ENCODE measurements around the gene MEGF11. TPM values are rescaled to one million over a fixed set of nuclear protein-coding genes. Genes with fewer than 3 reads are reported as not detected.

Gene MEGF11
- total RNA-seq, 1 experiment from 2014 or later = not detected

- no peaks in the 10 kb centered on the region for H4K20me1 ChIP-seq (ENCODE audit: insufficient read depth, low read depth, low read length)
- no peak for DNase-seq
- H3K79me2 ChIP-seq (ENCODE audit: low read length) = no peaks in the 10 kb centered on the region
Observed at GRCh38 chr15:65956899-65957298, 296.7 kb downstream of the MEGF11 start.

GRCh38 chr15:65956307-65956706 lies 297.2 kb downstream of the MEGF11 start:
- no peak overlapping the region for H3K4me3 ChIP-seq (ENCODE audit: low read length)
- H2AFZ ChIP-seq (ENCODE audit: low read length) = no peak overlapping the region
- no peak overlapping the region for H3K4me2 ChIP-seq (ENCODE audit: low read depth, low read length, poor library complexity, severe bottlenecking)
- H3K4me1 ChIP-seq (ENCODE audit: low read length) = peaks cover 3% of the 10 kb centered on the region
- H3K27me3 ChIP-seq (ENCODE audit: low read length) = no peaks in the 10 kb centered on the region
- no peaks in the 10 kb centered on the region for H3K36me3 ChIP-seq (ENCODE audit: insufficient read depth, low read length)
- no peaks in the 10 kb centered on the region for H3K9me2 ChIP-seq (replicated peaks; ENCODE audit: insufficient read depth, low read length)
- no peaks in the 10 kb centered on the region for H3K9me3 ChIP-seq (ENCODE audit: low read length)
- H3K27ac ChIP-seq (ENCODE audit: low read length) = no peak overlapping the region
- H3K79me2 ChIP-seq (ENCODE audit: low read length) = no peaks in the 10 kb centered on the region
- no peak for DNase-seq
- no peak overlapping the region for H3K9ac ChIP-seq (ENCODE audit: low read length)
- no peaks in the 10 kb centered on the region for H4K20me1 ChIP-seq (ENCODE audit: insufficient read depth, low read depth, low read length)

More at GRCh38 chr15:65956899-65957298, 296.7 kb downstream of the MEGF11 start:
- H3K4me1 ChIP-seq (ENCODE audit: low read length) = peaks cover 3% of the 10 kb centered on the region
- no peaks in the 10 kb centered on the region for H3K36me3 ChIP-seq (ENCODE audit: insufficient read depth, low read length)
- no peak overlapping the region for H3K27ac ChIP-seq (ENCODE audit: low read length)
- H3K27me3 ChIP-seq (ENCODE audit: low read length) = no peaks in the 10 kb centered on the region
- H3K9me2 ChIP-seq (replicated peaks; ENCODE audit: insufficient read depth, low read length) = no peaks in the 10 kb centered on the region
- no peak overlapping the region for H3K4me2 ChIP-seq (ENCODE audit: low read depth, low read length, poor library complexity, severe bottlenecking)
- H3K9ac ChIP-seq (ENCODE audit: low read length) = no peak overlapping the region
- no peaks in the 10 kb centered on the region for H3K9me3 ChIP-seq (ENCODE audit: low read length)
- no peak overlapping the region for H2AFZ ChIP-seq (ENCODE audit: low read length)
- no peak overlapping the region for H3K4me3 ChIP-seq (ENCODE audit: low read length)

GRCh38 chr15:65954289-65954741 lies 299.2 kb downstream of the MEGF11 start:
- no peak overlapping the region for H3K27ac ChIP-seq (ENCODE audit: low read length)
- no peaks in the 10 kb centered on the region for H3K36me3 ChIP-seq (ENCODE audit: insufficient read depth, low read length)
- H3K4me3 ChIP-seq (ENCODE audit: low read length) = no peak overlapping the region
- H3K4me2 ChIP-seq (ENCODE audit: low read depth, low read length, poor library complexity, severe bottlenecking) = no peak overlapping the region
- no peaks in the 10 kb centered on the region for H3K79me2 ChIP-seq (ENCODE audit: low read length)
- no peaks in the 10 kb centered on the region for H3K9me2 ChIP-seq (replicated peaks; ENCODE audit: insufficient read depth, low read length)
- no peaks in the 10 kb centered on the region for H3K27me3 ChIP-seq (ENCODE audit: low read length)
- H2AFZ ChIP-seq (ENCODE audit: low read length) = no peak overlapping the region
- no peaks in the 10 kb centered on the region for H3K9me3 ChIP-seq (ENCODE audit: low read length)
- H4K20me1 ChIP-seq (ENCODE audit: insufficient read depth, low read depth, low read length) = no peaks in the 10 kb centered on the region
- H3K4me1 ChIP-seq (ENCODE audit: low read length) = peaks cover 5% of the 10 kb centered on the region
- no peak overlapping the region for H3K9ac ChIP-seq (ENCODE audit: low read length)
- DNase-seq = no peak

GRCh38 chr15:65953622-65954021 lies 299.9 kb downstream of the MEGF11 start:
- no peak overlapping the region for H3K4me2 ChIP-seq (ENCODE audit: low read depth, low read length, poor library complexity, severe bottlenecking)
- no peaks in the 10 kb centered on the region for H3K9me2 ChIP-seq (replicated peaks; ENCODE audit: insufficient read depth, low read length)
- DNase-seq = no peak
- H4K20me1 ChIP-seq (ENCODE audit: insufficient read depth, low read depth, low read length) = no peaks in the 10 kb centered on the region
- no peaks in the 10 kb centered on the region for H3K79me2 ChIP-seq (ENCODE audit: low read length)
- H3K9ac ChIP-seq (ENCODE audit: low read length) = no peak overlapping the region
- no peak overlapping the region for H2AFZ ChIP-seq (ENCODE audit: low read length)
- H3K9me3 ChIP-seq (ENCODE audit: low read length) = no peaks in the 10 kb centered on the region
- no peak overlapping the region for H3K27ac ChIP-seq (ENCODE audit: low read length)
- H3K27me3 ChIP-seq (ENCODE audit: low read length) = no peaks in the 10 kb centered on the region
- H3K36me3 ChIP-seq (ENCODE audit: insufficient read depth, low read length) = no peaks in the 10 kb centered on the region
- H3K4me3 ChIP-seq (ENCODE audit: low read length) = no peak overlapping the region
- H3K4me1 ChIP-seq (ENCODE audit: low read length) = peaks cover 5% of the 10 kb centered on the region

GRCh38 chr15:65952391-65953053 lies 301.0 kb downstream of the MEGF11 start:
- Histone ChIP-seq H3K4me3 (ENCODE audit: low read length) (no peak overlapping the region), H3K9me3 (ENCODE audit: low read length) (no peaks in the 10 kb centered on the region), H3K27ac (ENCODE audit: low read length) (no peak overlapping the region), H3K27me3 (ENCODE audit: low read length) (no peaks in the 10 kb centered on the region), H3K4me2 (ENCODE audit: low read depth, low read length, poor library complexity, severe bottlenecking) (no peak overlapping the region), H3K36me3 (ENCODE audit: insufficient read depth, low read length) (no peaks in the 10 kb centered on the region), H3K9me2 (replicated peaks; ENCODE audit: insufficient read depth, low read length) (no peaks in the 10 kb centered on the region), H3K79me2 (ENCODE audit: low read length) (no peaks in the 10 kb centered on the region), H3K4me1 (ENCODE audit: low read length) (peaks cover 5% of the 10 kb centered on the region), H3K9ac (ENCODE audit: low read length) (no peak overlapping the region), H2AFZ (ENCODE audit: low read length) (no peak overlapping the region), H4K20me1 (ENCODE audit: insufficient read depth, low read depth, low read length) (no peaks in the 10 kb centered on the region)
- peak; percentile 55 for DNase-seq

GRCh38 chr15:65951007-65951406 lies 302.5 kb downstream of the MEGF11 start:
- no peaks in the 10 kb centered on the region for H4K20me1 ChIP-seq (ENCODE audit: insufficient read depth, low read depth, low read length)
- no peak overlapping the region for H2AFZ ChIP-seq (ENCODE audit: low read length)
- no peaks in the 10 kb centered on the region for H3K36me3 ChIP-seq (ENCODE audit: insufficient read depth, low read length)
- H3K79me2 ChIP-seq (ENCODE audit: low read length) = no peaks in the 10 kb centered on the region
- H3K9me3 ChIP-seq (ENCODE audit: low read length) = no peaks in the 10 kb centered on the region
- H3K27ac ChIP-seq (ENCODE audit: low read length) = no peak overlapping the region
- no peak overlapping the region for H3K9ac ChIP-seq (ENCODE audit: low read length)
- H3K9me2 ChIP-seq (replicated peaks; ENCODE audit: insufficient read depth, low read length) = no peaks in the 10 kb centered on the region
- H3K4me1 ChIP-seq (ENCODE audit: low read length) = peaks cover 5% of the 10 kb centered on the region
- no peak for DNase-seq
- no peaks in the 10 kb centered on the region for H3K27me3 ChIP-seq (ENCODE audit: low read length)
- H3K4me2 ChIP-seq (ENCODE audit: low read depth, low read length, poor library complexity, severe bottlenecking) = no peak overlapping the region
- no peak overlapping the region for H3K4me3 ChIP-seq (ENCODE audit: low read length)

GRCh38 chr15:65949491-65949890 lies 304.1 kb downstream of the MEGF11 start:
- Histone ChIP-seq H3K9me2 (replicated peaks; ENCODE audit: insufficient read depth, low read length) (no peaks in the 10 kb centered on the region), H3K27ac (ENCODE audit: low read length) (no peak overlapping the region), H2AFZ (ENCODE audit: low read length) (no peak overlapping the region), H3K4me3 (ENCODE audit: low read length) (no peak overlapping the region), H3K4me1 (ENCODE audit: low read length) (peaks cover 5% of the 10 kb centered on the region), H3K9ac (ENCODE audit: low read length) (no peak overlapping the region), H3K79me2 (ENCODE audit: low read length) (no peaks in the 10 kb centered on the region), H3K36me3 (ENCODE audit: insufficient read depth, low read length) (no peaks in the 10 kb centered on the region), H4K20me1 (ENCODE audit: insufficient read depth, low read depth, low read length) (no peaks in the 10 kb centered on the region), H3K4me2 (ENCODE audit: low read depth, low read length, poor library complexity, severe bottlenecking) (no peak overlapping the region), H3K27me3 (ENCODE audit: low read length) (no peaks in the 10 kb centered on the region), H3K9me3 (ENCODE audit: low read length) (no peaks in the 10 kb centered on the region)
- no peak for DNase-seq

- Histone ChIP-seq H3K9me3 (ENCODE audit: low read length) (no peaks in the 10 kb centered on the region), H3K27me3 (ENCODE audit: low read length) (no peaks in the 10 kb centered on the region), H3K79me2 (ENCODE audit: low read length) (no peaks in the 10 kb centered on the region), H2AFZ (ENCODE audit: low read length) (no peak overlapping the region), H4K20me1 (ENCODE audit: insufficient read depth, low read depth, low read length) (no peaks in the 10 kb centered on the region), H3K9me2 (replicated peaks; ENCODE audit: insufficient read depth, low read length) (no peaks in the 10 kb centered on the region), H3K4me2 (ENCODE audit: low read depth, low read length, poor library complexity, severe bottlenecking) (no peak overlapping the region), H3K4me1 (ENCODE audit: low read length) (peaks cover 2% of the 10 kb centered on the region; the same call in 1 of the 2 replicates), H3K36me3 (ENCODE audit: insufficient read depth, low read length) (no peaks in the 10 kb centered on the region), H3K9ac (ENCODE audit: low read length) (no peak overlapping the region), H3K4me3 (ENCODE audit: low read length) (no peak overlapping the region), H3K27ac (ENCODE audit: low read length) (no peak overlapping the region)
- no peak for DNase-seq
Observed at GRCh38 chr15:65949011-65949410, 304.5 kb downstream of the MEGF11 start.

Measured in Karpas-422 (cell line).